Measurements from ENCODE around the gene KHK. TPM values are rescaled to one million over a fixed set of nuclear protein-coding genes. Genes with fewer than 3 reads are reported as not detected.

The KHK gene
- 4.4 and 5.2 TPM in 2 replicates for total RNA-seq
- long read RNA-seq, transcript KHK-202 (8 exons, 2,411 nt): major isoform, 7 of 15 reads
- long read RNA-seq, partial matches to known transcripts: 0 of 15 reads
- long read RNA-seq, other reads (novel, unspliced or antisense): 6 of 15 reads

DNA sequence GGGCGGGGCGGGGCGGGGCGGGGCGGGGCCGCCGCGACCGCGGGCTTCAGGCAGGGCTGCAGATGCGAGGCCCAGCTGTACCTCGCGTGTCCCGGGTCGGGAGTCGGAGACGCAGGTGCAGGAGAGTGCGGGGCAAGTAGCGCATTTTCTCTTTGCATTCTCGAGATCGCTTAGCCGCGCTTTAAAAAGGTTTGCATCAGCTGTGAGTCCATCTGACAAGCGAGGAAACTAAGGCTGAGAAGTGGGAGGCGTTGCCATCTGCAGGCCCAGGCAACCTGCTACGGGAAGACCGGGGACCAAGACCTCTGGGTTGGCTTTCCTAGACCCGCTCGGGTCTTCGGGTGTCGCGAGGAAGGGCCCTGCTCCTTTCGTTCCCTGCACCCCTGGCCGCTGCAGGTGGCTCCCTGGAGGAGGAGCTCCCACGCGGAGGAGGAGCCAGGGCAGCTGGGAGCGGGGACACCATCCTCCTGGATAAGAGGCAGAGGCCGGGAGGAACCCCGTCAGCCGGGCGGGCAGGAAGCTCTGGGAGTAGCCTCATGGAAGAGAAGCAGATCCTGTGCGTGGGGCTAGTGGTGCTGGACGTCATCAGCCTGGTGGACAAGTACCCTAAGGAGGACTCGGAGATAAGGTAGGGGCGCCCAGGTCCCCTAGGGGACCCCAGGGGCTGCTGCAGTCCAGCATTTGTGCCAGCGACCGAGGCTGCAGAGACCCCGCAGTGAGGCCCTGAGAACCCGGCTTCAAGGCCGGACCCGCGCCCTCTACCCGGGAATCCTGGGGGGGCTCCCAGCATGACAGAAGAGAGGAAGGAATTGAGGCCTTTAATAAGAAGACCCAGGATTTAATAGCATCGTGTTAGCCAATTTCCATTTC, at the start of gene KHK:
KHK (plus strand) TSS at position 49 of the 870 bp plus-strand sequence; CDS start at position 537, 488 bp downstream.
- TF ChIP-seq, protein P1, sequence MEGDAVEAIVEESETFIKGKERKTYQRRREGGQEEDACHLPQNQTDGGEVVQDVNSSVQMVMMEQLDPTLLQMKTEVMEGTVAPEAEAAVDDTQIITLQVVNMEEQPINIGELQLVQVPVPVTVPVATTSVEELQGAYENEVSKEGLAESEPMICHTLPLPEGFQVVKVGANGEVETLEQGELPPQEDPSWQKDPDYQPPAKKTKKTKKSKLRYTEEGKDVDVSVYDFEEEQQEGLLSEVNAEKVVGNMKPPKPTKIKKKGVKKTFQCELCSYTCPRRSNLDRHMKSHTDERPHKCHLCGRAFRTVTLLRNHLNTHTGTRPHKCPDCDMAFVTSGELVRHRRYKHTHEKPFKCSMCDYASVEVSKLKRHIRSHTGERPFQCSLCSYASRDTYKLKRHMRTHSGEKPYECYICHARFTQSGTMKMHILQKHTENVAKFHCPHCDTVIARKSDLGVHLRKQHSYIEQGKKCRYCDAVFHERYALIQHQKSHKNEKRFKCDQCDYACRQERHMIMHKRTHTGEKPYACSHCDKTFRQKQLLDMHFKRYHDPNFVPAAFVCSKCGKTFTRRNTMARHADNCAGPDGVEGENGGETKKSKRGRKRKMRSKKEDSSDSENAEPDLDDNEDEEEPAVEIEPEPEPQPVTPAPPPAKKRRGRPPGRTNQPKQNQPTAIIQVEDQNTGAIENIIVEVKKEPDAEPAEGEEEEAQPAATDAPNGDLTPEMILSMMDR (IDR thresholded peaks at IDR 0.05; ENCODE audit: unreplicated experiment): no peak
- H3K27me3 Mint-ChIP-seq: peaks cover 30% of the 10 kb centered on the region
- H3K27ac Mint-ChIP-seq: peak within 1 kb of the TSS; percentile 62
- H3K36me3 Mint-ChIP-seq (ENCODE audit: insufficient read depth): no peaks in the 10 kb centered on the region
- H3K4me1 Mint-ChIP-seq (ENCODE audit: low read depth): peaks cover 7% of the 10 kb centered on the region
- H3K4me3 Mint-ChIP-seq (ENCODE audit: low read depth): peak within 1 kb of the TSS; percentile 76
- no peaks in the 10 kb centered on the region for H3K9me3 Mint-ChIP-seq (ENCODE audit: low read depth)
- DNase-seq (ENCODE audit: low spot score, unreplicated experiment): no peak

DNA sequence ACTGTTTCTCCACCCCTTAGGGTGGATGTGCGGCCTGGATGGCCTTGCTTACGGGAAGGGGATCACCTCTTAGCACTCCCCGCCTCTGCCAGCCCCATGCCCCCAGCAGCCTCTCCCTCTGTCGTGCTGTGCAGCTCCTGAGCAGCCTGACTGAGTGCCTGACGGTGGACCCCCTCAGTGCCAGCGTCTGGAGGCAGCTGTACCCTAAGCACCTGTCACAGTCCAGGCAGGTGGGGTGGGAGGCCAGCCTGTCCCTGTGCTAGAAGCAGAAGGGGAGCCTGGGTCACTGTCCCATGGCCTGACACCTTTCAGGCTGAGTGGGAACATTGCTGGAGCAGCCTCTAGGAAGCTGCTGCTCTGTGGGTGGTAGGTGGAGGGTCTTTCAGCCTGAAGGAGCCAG, 48.6 kb upstream of the KHK start:
- no peak for DNase-seq (ENCODE audit: low spot score, unreplicated experiment)
- TF ChIP-seq, protein P1 (IDR thresholded peaks at IDR 0.05; ENCODE audit: unreplicated experiment): no peak
- Mint-ChIP-seq H3K4me1 (ENCODE audit: low read depth) (peaks cover 10% of the 10 kb centered on the region), H3K36me3 (ENCODE audit: insufficient read depth) (peaks cover 15% of the 10 kb centered on the region), H3K4me3 (ENCODE audit: low read depth) (no peak overlapping the region), H3K9me3 (ENCODE audit: low read depth) (no peaks in the 10 kb centered on the region), H3K27me3 (no peaks in the 10 kb centered on the region), H3K27ac (no peak overlapping the region)

DNA sequence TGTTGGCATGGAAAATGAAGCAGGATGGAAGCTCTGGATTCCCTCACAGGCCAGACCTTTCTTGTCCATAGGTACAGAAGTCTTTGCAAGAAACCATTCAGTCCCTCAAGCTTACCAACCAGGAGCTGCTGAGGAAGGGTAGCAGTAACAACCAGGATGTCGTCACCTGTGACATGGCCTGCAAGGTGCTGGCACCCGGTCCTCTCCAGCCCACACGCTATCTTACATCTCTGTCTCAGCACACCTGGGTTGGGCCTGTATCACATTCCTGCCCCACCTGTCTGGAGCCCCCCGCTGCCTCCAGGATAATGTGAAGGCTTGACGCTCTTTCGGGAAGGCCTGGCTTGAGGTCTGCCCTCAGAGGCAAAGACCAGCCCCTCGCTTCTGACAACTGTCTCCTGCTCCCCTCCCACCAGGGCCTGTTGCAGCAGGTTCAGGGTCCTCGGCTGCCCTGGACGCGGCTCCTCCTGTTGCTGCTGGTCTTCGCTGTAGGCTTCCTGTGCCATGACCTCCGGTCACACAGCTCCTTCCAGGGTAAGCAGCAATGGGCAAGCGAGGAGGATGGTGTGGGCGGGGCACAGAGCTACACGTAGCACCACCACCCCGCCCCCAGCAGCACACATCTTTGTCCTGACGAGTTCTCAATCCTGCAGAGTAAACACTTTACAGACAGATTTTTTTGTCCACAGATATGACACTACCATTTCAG, 47.8 kb upstream of the KHK start:
- H3K27ac Mint-ChIP-seq: no peak overlapping the region
- H3K9me3 Mint-ChIP-seq (ENCODE audit: low read depth): no peaks in the 10 kb centered on the region
- peaks cover 15% of the 10 kb centered on the region for H3K36me3 Mint-ChIP-seq (ENCODE audit: insufficient read depth)
- TF ChIP-seq, protein P1 (IDR thresholded peaks at IDR 0.05; ENCODE audit: unreplicated experiment): no peak
- no peak for DNase-seq (ENCODE audit: low spot score, unreplicated experiment)
- no peaks in the 10 kb centered on the region for H3K27me3 Mint-ChIP-seq
- no peak overlapping the region for H3K4me3 Mint-ChIP-seq (ENCODE audit: low read depth)
- peaks cover 4% of the 10 kb centered on the region for H3K4me1 Mint-ChIP-seq (ENCODE audit: low read depth)

DNA sequence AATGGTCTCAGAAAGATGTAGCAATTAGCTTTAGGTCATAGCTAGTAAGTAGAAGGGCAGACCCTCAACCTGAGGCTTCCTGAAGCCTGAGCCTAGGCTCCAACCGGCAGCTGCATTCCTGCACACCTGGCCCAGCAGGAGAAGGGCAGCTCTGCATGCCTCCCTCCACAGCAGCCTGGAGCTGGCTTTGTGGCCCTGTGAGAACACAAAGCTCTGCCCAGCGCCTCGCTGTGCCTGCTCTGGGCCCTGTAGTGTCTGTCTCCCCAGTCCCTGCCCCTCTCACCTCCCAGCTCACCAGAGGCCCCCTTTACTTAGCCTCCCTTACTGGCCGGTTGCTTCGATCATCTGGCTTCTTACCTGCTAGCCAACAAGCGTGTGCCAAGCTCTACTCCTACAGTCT, 47.1 kb upstream of the KHK start:
- no peak for DNase-seq (ENCODE audit: low spot score, unreplicated experiment)
- H3K27me3 Mint-ChIP-seq: no peaks in the 10 kb centered on the region
- no peaks in the 10 kb centered on the region for H3K4me1 Mint-ChIP-seq (ENCODE audit: low read depth)
- no peak overlapping the region for H3K4me3 Mint-ChIP-seq (ENCODE audit: low read depth)
- TF ChIP-seq, protein P1 (IDR thresholded peaks at IDR 0.05; ENCODE audit: unreplicated experiment): no peak
- H3K9me3 Mint-ChIP-seq (ENCODE audit: low read depth): no peaks in the 10 kb centered on the region
- H3K36me3 Mint-ChIP-seq (ENCODE audit: insufficient read depth): peaks cover 13% of the 10 kb centered on the region
- H3K27ac Mint-ChIP-seq: no peak overlapping the region

DNA sequence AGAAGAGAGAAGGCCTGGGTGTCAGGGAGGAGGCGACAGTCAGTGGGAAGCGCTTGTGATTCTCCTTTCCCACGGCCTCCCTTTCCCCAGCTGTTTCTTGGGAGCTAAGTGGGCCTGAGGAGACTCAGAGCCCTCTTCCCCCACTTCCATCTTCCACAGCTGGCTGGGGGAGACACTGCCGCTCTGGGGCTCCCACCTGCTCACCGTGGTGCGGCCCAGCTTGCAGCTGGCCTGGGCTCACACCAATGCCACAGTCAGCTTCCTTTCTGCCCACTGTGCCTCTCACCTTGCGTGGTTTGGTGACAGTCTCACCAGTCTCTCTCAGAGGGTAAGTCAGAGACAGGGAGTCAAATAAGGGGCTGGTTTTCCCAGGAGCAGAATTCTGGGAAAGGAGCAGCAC, 46.7 kb upstream of the KHK start:
- no peaks in the 10 kb centered on the region for H3K9me3 Mint-ChIP-seq (ENCODE audit: low read depth)
- peaks cover 13% of the 10 kb centered on the region for H3K36me3 Mint-ChIP-seq (ENCODE audit: insufficient read depth)
- H3K27me3 Mint-ChIP-seq: no peaks in the 10 kb centered on the region
- DNase-seq (ENCODE audit: low spot score, unreplicated experiment): no peak
- no peak overlapping the region for H3K4me3 Mint-ChIP-seq (ENCODE audit: low read depth)
- TF ChIP-seq, protein P1 (IDR thresholded peaks at IDR 0.05; ENCODE audit: unreplicated experiment): no peak
- H3K27ac Mint-ChIP-seq: no peak overlapping the region
- H3K4me1 Mint-ChIP-seq (ENCODE audit: low read depth): no peaks in the 10 kb centered on the region
